Measurements from ENCODE around the gene TM2D3. TPM values are rescaled to one million over a fixed set of nuclear protein-coding genes. Genes with fewer than 3 reads are reported as not detected.

TM2D3 gene, protein sequence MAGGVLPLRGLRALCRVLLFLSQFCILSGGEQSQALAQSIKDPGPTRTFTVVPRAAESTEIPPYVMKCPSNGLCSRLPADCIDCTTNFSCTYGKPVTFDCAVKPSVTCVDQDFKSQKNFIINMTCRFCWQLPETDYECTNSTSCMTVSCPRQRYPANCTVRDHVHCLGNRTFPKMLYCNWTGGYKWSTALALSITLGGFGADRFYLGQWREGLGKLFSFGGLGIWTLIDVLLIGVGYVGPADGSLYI
- total RNA-seq (10 to 100 TPM; 44.3 to 68.1 TPM), polyA plus RNA-seq (10 to 100 TPM; 40.2 to 44.9 TPM)
- long read RNA-seq, donor 1, transcript TM2D3-202 (5 exons, 1,329 nt) = major isoform, 15 of 54 reads
- long read RNA-seq, donor 1, transcript TM2D3-208 (2 exons, 2,133 nt) = minor isoform, 6 of 54 reads
- long read RNA-seq, donor 1, partial matches to known transcripts = 22 of 54 reads
- long read RNA-seq, donor 1, other reads (novel, unspliced or antisense) = 0 of 54 reads
- long read RNA-seq, donor 2, transcript TM2D3-202 (5 exons, 1,329 nt) = major isoform, 11 of 32 reads
- long read RNA-seq, donor 2, transcript TM2D3-208 (2 exons, 2,133 nt) = minor isoform, 6 of 32 reads
- long read RNA-seq, donor 2, partial matches to known transcripts = 11 of 32 reads
- long read RNA-seq, donor 2, other reads (novel, unspliced or antisense) = 0 of 32 reads
- long read RNA-seq, donor 3, transcript TM2D3-202 (5 exons, 1,329 nt) = major isoform, 10 of 28 reads
- long read RNA-seq, donor 3, partial matches to known transcripts = 12 of 28 reads
- long read RNA-seq, donor 3, other reads (novel, unspliced or antisense) = 0 of 28 reads
- long read RNA-seq, donor 4, transcript TM2D3-202 (5 exons, 1,329 nt) = major isoform, 5 of 27 reads
- long read RNA-seq, donor 4, partial matches to known transcripts = 16 of 27 reads
- long read RNA-seq, donor 4, other reads (novel, unspliced or antisense) = 0 of 27 reads
- long read RNA-seq, donor 5, transcript TM2D3-201 (6 exons, 1,381 nt) = minor isoform, 10 of 47 reads
- long read RNA-seq, donor 5, transcript TM2D3-208 (2 exons, 2,133 nt) = minor isoform, 5 of 47 reads
- long read RNA-seq, donor 5, transcript TM2D3-202 (5 exons, 1,329 nt) = major isoform, 27 of 47 reads
- long read RNA-seq, donor 5, partial matches to known transcripts = 0 of 47 reads
- long read RNA-seq, donor 5, other reads (novel, unspliced or antisense) = 0 of 47 reads

DNA sequence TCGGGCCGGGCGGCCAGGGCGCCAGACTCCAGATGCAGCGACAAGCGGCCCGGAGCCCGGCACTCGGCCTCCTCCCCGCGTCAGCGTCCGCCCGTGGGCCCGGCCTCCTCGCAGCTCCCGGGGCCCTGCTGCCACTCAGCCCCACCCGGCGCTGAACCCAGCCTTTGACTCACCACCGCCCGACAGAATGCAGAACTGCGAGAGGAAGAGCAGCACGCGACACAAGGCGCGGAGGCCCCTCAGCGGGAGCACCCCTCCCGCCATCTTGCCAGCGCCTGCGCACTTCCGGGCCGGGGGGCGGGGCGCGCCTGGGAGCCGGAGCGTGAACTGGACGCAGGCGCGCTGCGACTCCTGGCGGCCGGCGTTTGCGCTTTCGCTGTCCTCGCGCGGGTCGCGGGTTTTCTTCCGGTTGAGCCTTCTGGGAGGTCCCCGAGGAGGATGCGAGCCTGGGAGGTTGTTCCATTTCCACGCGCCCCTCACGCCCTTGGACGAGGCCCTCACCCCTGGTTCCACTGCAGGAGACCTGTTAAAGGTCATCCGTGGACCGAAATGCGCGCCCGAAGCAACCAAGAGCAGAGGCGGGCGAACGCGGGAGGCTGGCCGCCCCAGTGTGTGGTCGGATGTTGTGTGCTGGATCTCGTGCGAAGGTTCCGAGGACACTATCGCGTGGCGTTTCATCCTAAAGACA lies at the start of gene TM2D3:
TSS of gene TM2D3 (minus strand) at position 284 of the 688 bp plus-strand sequence. CDS start at position 264, 20 bp downstream.
- ATAC-seq (ENCODE audit: insufficient read depth, low FRiP score) (peak; percentile 98), DNase-seq (peak; percentile 95 to 97 (median 96))
- TF ChIP-seq, protein P1, sequence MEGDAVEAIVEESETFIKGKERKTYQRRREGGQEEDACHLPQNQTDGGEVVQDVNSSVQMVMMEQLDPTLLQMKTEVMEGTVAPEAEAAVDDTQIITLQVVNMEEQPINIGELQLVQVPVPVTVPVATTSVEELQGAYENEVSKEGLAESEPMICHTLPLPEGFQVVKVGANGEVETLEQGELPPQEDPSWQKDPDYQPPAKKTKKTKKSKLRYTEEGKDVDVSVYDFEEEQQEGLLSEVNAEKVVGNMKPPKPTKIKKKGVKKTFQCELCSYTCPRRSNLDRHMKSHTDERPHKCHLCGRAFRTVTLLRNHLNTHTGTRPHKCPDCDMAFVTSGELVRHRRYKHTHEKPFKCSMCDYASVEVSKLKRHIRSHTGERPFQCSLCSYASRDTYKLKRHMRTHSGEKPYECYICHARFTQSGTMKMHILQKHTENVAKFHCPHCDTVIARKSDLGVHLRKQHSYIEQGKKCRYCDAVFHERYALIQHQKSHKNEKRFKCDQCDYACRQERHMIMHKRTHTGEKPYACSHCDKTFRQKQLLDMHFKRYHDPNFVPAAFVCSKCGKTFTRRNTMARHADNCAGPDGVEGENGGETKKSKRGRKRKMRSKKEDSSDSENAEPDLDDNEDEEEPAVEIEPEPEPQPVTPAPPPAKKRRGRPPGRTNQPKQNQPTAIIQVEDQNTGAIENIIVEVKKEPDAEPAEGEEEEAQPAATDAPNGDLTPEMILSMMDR (IDR thresholded peaks at IDR 0.05; ENCODE audit: control extremely low read depth, extremely low read depth) = peak; percentile 60
- H3K36me3 ChIP-seq (ENCODE audit: control insufficient read depth in 4 of 4, insufficient read depth in 4 of 4, low read length in 4 of 4) = peaks cover 6 to 27% (median 10%) of the 10 kb centered on the region in 4 donors
- H3K9ac ChIP-seq (ENCODE audit: insufficient read depth in 1 of 2, low read length in 2 of 2) = peak within 1 kb of the TSS; percentile 81 to 93
- H3K9me3 ChIP-seq (ENCODE audit: control insufficient read depth in 4 of 4, insufficient read depth in 3 of 4, low read length in 3 of 4) = no peaks in the 10 kb centered on the region
- H3K4me1 ChIP-seq (ENCODE audit: control insufficient read depth in 5 of 5, insufficient read depth in 5 of 5, low read length in 5 of 5) = peaks cover 5 to 23% (median 9%) of the 10 kb centered on the region in 5 donors
- 0% methylated on average over 74 to 75 of the region's 75 CpGs for WGBS, 2 donors
- H3K27ac ChIP-seq (ENCODE audit: low read depth in 1 of 2, low read length in 1 of 2) = peak within 1 kb of the TSS; percentile 92 to 99
- no peaks in the 10 kb centered on the region for H3K27me3 ChIP-seq (ENCODE audit: control insufficient read depth in 3 of 3, insufficient read depth in 3 of 3, low read length in 2 of 3)
- H3K4me3 ChIP-seq = peak within 1 kb of the TSS; percentile 93

DNA sequence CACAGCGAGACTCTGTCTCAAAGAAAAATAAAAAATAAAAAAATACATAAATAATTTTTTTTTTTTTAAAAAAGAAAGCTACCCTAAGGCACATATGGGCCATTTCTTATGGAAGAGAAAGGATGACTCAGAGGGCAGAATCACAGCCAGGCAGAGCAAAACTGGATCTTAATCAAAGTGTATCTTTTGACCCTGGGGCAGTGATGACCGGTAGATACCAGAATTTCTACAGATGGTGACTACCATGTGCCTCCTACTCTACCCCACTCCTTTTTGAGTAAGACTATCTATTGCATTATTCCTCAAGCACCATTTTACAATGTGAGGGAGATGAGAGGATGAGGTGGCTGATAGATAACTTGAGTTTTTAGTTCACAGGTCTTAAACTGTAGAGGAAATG lies 46.1 kb upstream of the TM2D3 start:
- H3K27ac ChIP-seq (ENCODE audit: low read depth in 1 of 2, low read length in 1 of 2) = no peak overlapping the region
- DNase-seq = no peak
- TF ChIP-seq, protein P1 (IDR thresholded peaks at IDR 0.05; ENCODE audit: control extremely low read depth, extremely low read depth) = no peak
- no peaks in the 10 kb centered on the region for H3K4me1 ChIP-seq (ENCODE audit: control insufficient read depth in 5 of 5, insufficient read depth in 5 of 5, low read length in 5 of 5)
- 93 to 96% methylated on average over 2 of the region's 2 CpGs for WGBS, 2 donors
- no peak for ATAC-seq (ENCODE audit: insufficient read depth, low FRiP score)
- no peaks in the 10 kb centered on the region for H3K9me3 ChIP-seq (ENCODE audit: control insufficient read depth in 4 of 4, insufficient read depth in 3 of 4, low read length in 3 of 4)
- no peaks in the 10 kb centered on the region for H3K27me3 ChIP-seq (ENCODE audit: control insufficient read depth in 3 of 3, insufficient read depth in 3 of 3, low read length in 2 of 3)
- H3K36me3 ChIP-seq (ENCODE audit: control insufficient read depth in 4 of 4, insufficient read depth in 4 of 4, low read length in 4 of 4) = peaks cover 15 to 45% (median 31%) of the 10 kb centered on the region in 4 donors
- no peak overlapping the region for H3K4me3 ChIP-seq
- H3K9ac ChIP-seq (ENCODE audit: insufficient read depth in 1 of 2, low read length in 2 of 2) = no peak overlapping the region

DNA sequence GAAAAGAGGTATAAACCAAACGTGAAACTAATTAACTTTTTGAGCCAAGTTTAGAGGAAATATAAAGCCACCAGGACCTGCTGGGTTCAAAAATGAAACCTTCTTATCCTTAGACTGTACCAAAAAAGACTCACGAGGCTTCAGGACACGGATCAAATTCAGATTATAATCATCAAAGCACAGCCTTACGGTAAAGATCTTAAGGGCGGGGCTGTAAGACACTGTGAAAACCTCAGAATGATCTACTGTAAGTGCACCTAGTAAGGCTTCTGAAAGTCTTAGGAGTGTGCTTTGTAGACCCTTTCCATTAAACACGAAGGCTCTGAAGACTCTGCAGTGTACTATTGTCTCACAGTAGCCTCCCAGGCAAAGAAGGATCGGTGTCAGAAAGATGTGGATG lies 45.3 kb upstream of the TM2D3 start:
- Histone ChIP-seq H3K36me3 (ENCODE audit: control insufficient read depth in 4 of 4, insufficient read depth in 4 of 4, low read length in 4 of 4) (peaks cover 15 to 45% (median 32%) of the 10 kb centered on the region in 4 donors), H3K4me3 (no peak overlapping the region), H3K27me3 (ENCODE audit: control insufficient read depth in 3 of 3, insufficient read depth in 3 of 3, low read length in 2 of 3) (no peaks in the 10 kb centered on the region), H3K27ac (ENCODE audit: low read depth in 1 of 2, low read length in 1 of 2) (no peak overlapping the region), H3K4me1 (ENCODE audit: control insufficient read depth in 5 of 5, insufficient read depth in 5 of 5, low read length in 5 of 5) (no peaks in the 10 kb centered on the region), H3K9me3 (ENCODE audit: control insufficient read depth in 4 of 4, insufficient read depth in 3 of 4, low read length in 3 of 4) (no peaks in the 10 kb centered on the region), H3K9ac (ENCODE audit: insufficient read depth in 1 of 2, low read length in 2 of 2) (no peak overlapping the region)
- 94 to 96% methylated on average over 7 of the region's 7 CpGs for WGBS, 2 donors
- ATAC-seq (ENCODE audit: insufficient read depth, low FRiP score) = no peak
- no peak for DNase-seq
- TF ChIP-seq, protein P1 (IDR thresholded peaks at IDR 0.05; ENCODE audit: control extremely low read depth, extremely low read depth) = no peak

Data from lung (tissue), 16 donors.